Neutrophil (primary cell): Measurements from ENCODE around the gene ACRV1.

ENCODE experiments used
- H3K27ac ChIP-seq: fragments of 200-600 bp; sonication (generic); 2 replicates; pipeline ENCODE4 v1.5.1; 2016; ENCODE audit warnings: mild to moderate bottlenecking, moderate library complexity
- H3K27me3 ChIP-seq: fragments of 200-600 bp; sonication (generic); 2 replicates; pipeline ENCODE4 v1.6.0; 2016; ENCODE audit warnings: mild to moderate bottlenecking
- H3K36me3 ChIP-seq: fragments of 200-600 bp; sonication (generic); 2 replicates; pipeline ENCODE4 v1.5.1; 2017
- H3K4me1 ChIP-seq, 2 experiments: fragments of 200-600 bp in 1 of 2; sonication (generic) in 1 of 2; 1 replicate in 1 of 2; 2 replicates in 1 of 2; pipeline versions ENCODE4 v1.5.1 to v1.6.1; 2013 to 2016; ENCODE audit warnings: low read depth in 1 of 2, low read length in 1 of 2, mild to moderate bottlenecking in 1 of 2, moderate library complexity in 1 of 2; ENCODE audit not compliant: control insufficient read depth in 1 of 2, insufficient read depth in 1 of 2
- H3K4me3 ChIP-seq, 2 experiments: fragments of 200-600 bp in 1 of 2; sonication (generic) in 1 of 2; 1 replicate in 1 of 2; 2 replicates in 1 of 2; pipeline ENCODE4 v1.5.1; 2013 to 2016; ENCODE audit warnings: low read depth in 1 of 2, low read length in 1 of 2, mild to moderate bottlenecking in 1 of 2, moderate library complexity in 1 of 2
- H3K9me3 ChIP-seq: fragments of 200-600 bp; sonication (generic); 2 replicates; pipeline ENCODE4 v1.5.1; 2016
- CTCF ChIP-seq: fragments of 200-600 bp; sonication (generic); IDR thresholded peaks from 2 replicates; pipeline ENCODE4 v1.5.1; 2016; ENCODE audit warnings: antibody characterized with exemption

The ACRV1 gene

GRCh38 chr11:125701018-125701610 lies 20.5 kb upstream of the ACRV1 start:
- H3K4me3 ChIP-seq = no peak overlapping the region
- H3K27ac ChIP-seq = no peak overlapping the region
- H3K27me3 ChIP-seq = peaks cover 6% of the 10 kb centered on the region
- TF ChIP-seq CTCF = no peak
- H3K36me3 ChIP-seq = no peaks in the 10 kb centered on the region
- H3K9me3 ChIP-seq = no peaks in the 10 kb centered on the region
- no peaks in the 10 kb centered on the region for H3K4me1 ChIP-seq

- Histone ChIP-seq H3K36me3 (no peaks in the 10 kb centered on the region), H3K4me1 (no peaks in the 10 kb centered on the region), H3K27me3 (peaks cover 6% of the 10 kb centered on the region), H3K4me3 (no peak overlapping the region), H3K9me3 (no peaks in the 10 kb centered on the region), H3K27ac (no peak overlapping the region)
- no peak for TF ChIP-seq CTCF
Measured at GRCh38 chr11:125694951-125695350, 14.3 kb upstream of the ACRV1 start.

GRCh38 chr11:125692887-125693286 lies 12.2 kb upstream of the ACRV1 start:
- H3K36me3 ChIP-seq = no peaks in the 10 kb centered on the region
- H3K4me3 ChIP-seq = no peak overlapping the region
- no peaks in the 10 kb centered on the region for H3K4me1 ChIP-seq
- no peaks in the 10 kb centered on the region for H3K9me3 ChIP-seq
- no peak for TF ChIP-seq CTCF
- H3K27ac ChIP-seq = no peak overlapping the region
- H3K27me3 ChIP-seq = peaks cover 5% of the 10 kb centered on the region

- no peaks in the 10 kb centered on the region for H3K4me1 ChIP-seq
- no peaks in the 10 kb centered on the region for H3K9me3 ChIP-seq
- no peaks in the 10 kb centered on the region for H3K36me3 ChIP-seq
- no peak for TF ChIP-seq CTCF
- no peak overlapping the region for H3K27ac ChIP-seq
- H3K27me3 ChIP-seq = no peaks in the 10 kb centered on the region
- no peak overlapping the region for H3K4me3 ChIP-seq
Measured at GRCh38 chr11:125690006-125690405, 9.4 kb upstream of the ACRV1 start.

- Histone ChIP-seq H3K4me1 (no peaks in the 10 kb centered on the region), H3K27ac (no peak overlapping the region), H3K27me3 (no peaks in the 10 kb centered on the region), H3K36me3 (no peaks in the 10 kb centered on the region), H3K4me3 (no peak overlapping the region), H3K9me3 (no peaks in the 10 kb centered on the region)
- TF ChIP-seq CTCF = no peak
Measured at GRCh38 chr11:125689274-125689859, 8.7 kb upstream of the ACRV1 start.
